Calu3 (cell line): ENCODE results near the gene PAK4. TPM values are rescaled to one million over a fixed set of nuclear protein-coding genes. Genes with fewer than 3 reads are reported as not detected.

Experiments used
- BruUV-seq: library from RNA; stranded (reverse); fragments of 400-500 nt; replicated peaks from 2 replicates; lab custom pipeline; 2021; lab: Mats Ljungman, UMichigan
- CTCF ChIA-PET: fragments of 300-600 bp; sonication (Branson Sonifier 250); formaldehyde crosslinking; loops from one replicate; lab custom pipeline; 2022; ENCODE audit warnings: antibody characterized with exemption; lab: Charles Lee
- DNase-seq: peaks from one replicate; pipeline ENCODE4 v3.0.0; 2022
- H3K27ac Mint-ChIP-seq: one replicate; pipeline ENCODE4 v1.8.0; 2022; ENCODE audit warnings: mixed read lengths; ENCODE audit not compliant: unreplicated experiment
- H3K27me3 Mint-ChIP-seq: one replicate; pipeline ENCODE4 v1.8.0; 2022; ENCODE audit warnings: mixed read lengths; ENCODE audit not compliant: unreplicated experiment
- H3K36me3 Mint-ChIP-seq: one replicate; pipeline ENCODE4 v1.8.0; 2022; ENCODE audit warnings: mild to moderate bottlenecking, moderate library complexity, mixed read lengths; ENCODE audit not compliant: insufficient read depth, unreplicated experiment
- H3K4me1 Mint-ChIP-seq: one replicate; pipeline ENCODE4 v1.8.0; 2022; ENCODE audit warnings: mild to moderate bottlenecking, low read depth, mixed read lengths; ENCODE audit not compliant: unreplicated experiment
- H3K4me3 Mint-ChIP-seq: one replicate; pipeline ENCODE4 v1.8.0; 2022; ENCODE audit warnings: mild to moderate bottlenecking, low read depth, moderate library complexity, mixed read lengths; ENCODE audit not compliant: unreplicated experiment
- H3K9me3 Mint-ChIP-seq: one replicate; pipeline ENCODE4 v1.8.0; 2022; ENCODE audit warnings: low read depth, mixed read lengths; ENCODE audit not compliant: unreplicated experiment
- intact Hi-C: fragments of 100-400 bp; cut with micrococcal nuclease; formaldehyde crosslinking; loops from one replicate; pipeline ENCODE4 v1.10.0; 2022; ENCODE audit not compliant: unreplicated experiment
- total RNA-seq: library from RNA; stranded (reverse); gene quantifications from 2 replicates; pipeline ENCODE4 v1.2.3, GENCODE V29; 2022
- TF ChIP-seq, protein P1 (sequence below): fragments of 200-600 bp; IDR thresholded peaks from one replicate; pipeline ENCODE4 v1.8.0; 2022; ENCODE audit warnings: antibody characterized with exemption; ENCODE audit not compliant: unreplicated experiment

The PAK4 gene
- total RNA-seq, 1 experiment from 2014 or later = 75.7 TPM

DNA sequence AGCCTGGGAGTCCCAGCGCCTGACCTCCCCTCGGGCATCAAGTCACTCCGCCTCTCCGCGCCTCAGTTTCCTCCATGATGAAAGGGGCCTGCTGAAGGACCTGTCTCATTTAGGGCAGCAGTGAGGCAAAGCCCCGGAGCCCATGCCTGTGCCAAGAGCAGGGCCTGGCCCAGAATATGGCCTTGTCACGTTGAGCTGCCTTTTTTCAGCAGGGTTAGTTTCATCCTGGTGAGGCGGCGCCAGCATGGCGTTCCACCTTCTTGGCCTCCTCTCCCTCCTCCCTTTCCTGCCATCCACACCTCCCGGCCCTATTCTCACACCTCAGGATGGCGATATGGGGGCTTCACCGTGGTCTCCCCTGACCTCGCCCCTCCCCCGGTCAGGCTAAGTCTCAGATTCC, 30.2 kb downstream of the PAK4 start:
- TF ChIP-seq, protein P1, sequence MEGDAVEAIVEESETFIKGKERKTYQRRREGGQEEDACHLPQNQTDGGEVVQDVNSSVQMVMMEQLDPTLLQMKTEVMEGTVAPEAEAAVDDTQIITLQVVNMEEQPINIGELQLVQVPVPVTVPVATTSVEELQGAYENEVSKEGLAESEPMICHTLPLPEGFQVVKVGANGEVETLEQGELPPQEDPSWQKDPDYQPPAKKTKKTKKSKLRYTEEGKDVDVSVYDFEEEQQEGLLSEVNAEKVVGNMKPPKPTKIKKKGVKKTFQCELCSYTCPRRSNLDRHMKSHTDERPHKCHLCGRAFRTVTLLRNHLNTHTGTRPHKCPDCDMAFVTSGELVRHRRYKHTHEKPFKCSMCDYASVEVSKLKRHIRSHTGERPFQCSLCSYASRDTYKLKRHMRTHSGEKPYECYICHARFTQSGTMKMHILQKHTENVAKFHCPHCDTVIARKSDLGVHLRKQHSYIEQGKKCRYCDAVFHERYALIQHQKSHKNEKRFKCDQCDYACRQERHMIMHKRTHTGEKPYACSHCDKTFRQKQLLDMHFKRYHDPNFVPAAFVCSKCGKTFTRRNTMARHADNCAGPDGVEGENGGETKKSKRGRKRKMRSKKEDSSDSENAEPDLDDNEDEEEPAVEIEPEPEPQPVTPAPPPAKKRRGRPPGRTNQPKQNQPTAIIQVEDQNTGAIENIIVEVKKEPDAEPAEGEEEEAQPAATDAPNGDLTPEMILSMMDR = no peak
- no peak for DNase-seq
- CTCF ChIA-PET = interaction anchor here (1.0 to 1.4 kb wide), 2 partner anchors 11 to 19 kb away, joined by 3 to 4 read pairs; no protein-coding TSS in a partner anchor
- H3K36me3 Mint-ChIP-seq = peaks cover 31% of the 10 kb centered on the region
- H3K27ac Mint-ChIP-seq = peak overlapping the region; percentile 66
- H3K9me3 Mint-ChIP-seq = no peaks in the 10 kb centered on the region
- no peaks in the 10 kb centered on the region for H3K27me3 Mint-ChIP-seq
- H3K4me3 Mint-ChIP-seq = peak overlapping the region; percentile 61
- no TSS peak for BruUV-seq
- H3K4me1 Mint-ChIP-seq = peaks cover 66% of the 10 kb centered on the region
- intact Hi-C loops = no loop called here

DNA sequence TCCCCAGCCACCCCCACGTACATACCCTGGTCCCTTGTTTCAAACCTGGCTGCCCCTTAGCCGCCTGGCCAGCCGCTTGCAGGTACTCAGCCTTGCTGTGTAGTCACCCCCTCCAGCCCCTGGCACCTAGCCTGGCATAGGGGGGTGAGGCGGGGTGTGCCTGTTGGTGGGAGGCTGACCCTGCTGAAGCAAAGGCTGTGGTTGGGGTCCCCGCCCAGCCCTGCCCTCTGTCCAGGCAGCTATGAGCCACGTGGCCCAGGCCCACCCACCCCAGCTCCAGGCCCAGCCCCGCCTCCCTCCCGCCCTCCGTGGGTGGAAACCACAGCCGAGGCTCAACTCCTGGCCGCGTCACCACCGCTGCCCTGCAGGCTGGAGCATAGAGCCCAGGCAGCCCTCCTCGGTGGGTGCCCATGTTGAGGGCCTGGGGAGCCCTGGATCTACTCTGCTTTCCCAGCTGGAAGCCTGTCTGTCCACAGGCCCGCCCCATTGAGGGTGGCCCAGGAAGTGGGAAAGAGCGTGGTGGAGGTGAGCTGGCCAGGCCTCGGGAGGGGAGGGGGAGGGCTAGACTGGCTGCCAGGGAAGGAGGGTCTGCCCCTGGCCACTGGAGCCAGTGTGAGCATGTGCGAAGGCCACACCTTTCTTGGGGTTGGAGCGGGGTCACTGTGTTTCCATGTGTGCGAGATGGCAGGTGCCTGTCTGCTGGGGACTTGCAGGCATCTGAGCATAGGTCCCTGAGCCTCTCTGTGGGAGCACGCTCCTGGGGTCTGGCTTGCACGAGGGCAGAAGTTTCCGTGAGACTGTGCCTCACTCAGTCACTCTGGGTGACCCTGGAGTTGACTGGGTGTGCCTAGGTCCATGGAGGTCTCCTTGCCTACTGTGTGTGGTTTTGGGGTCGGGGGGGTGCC, 31.0 kb downstream of the PAK4 start:
- no peaks in the 10 kb centered on the region for H3K27me3 Mint-ChIP-seq
- TF ChIP-seq, protein P1 = no peak
- peak overlapping the region; percentile 66 for H3K27ac Mint-ChIP-seq
- H3K4me1 Mint-ChIP-seq = peaks cover 67% of the 10 kb centered on the region
- H3K4me3 Mint-ChIP-seq = peak overlapping the region; percentile 61
- intact Hi-C loops = no loop called here
- peak; percentile 55 for DNase-seq
- CTCF ChIA-PET = interaction anchor here (0.5 to 1.4 kb wide), 5 partner anchors 10 to 891 kb away, joined by 3 to 8 read pairs (median 6); no protein-coding TSS in a partner anchor
- H3K9me3 Mint-ChIP-seq = no peaks in the 10 kb centered on the region
- peaks cover 27% of the 10 kb centered on the region for H3K36me3 Mint-ChIP-seq
- BruUV-seq = no TSS peak

DNA sequence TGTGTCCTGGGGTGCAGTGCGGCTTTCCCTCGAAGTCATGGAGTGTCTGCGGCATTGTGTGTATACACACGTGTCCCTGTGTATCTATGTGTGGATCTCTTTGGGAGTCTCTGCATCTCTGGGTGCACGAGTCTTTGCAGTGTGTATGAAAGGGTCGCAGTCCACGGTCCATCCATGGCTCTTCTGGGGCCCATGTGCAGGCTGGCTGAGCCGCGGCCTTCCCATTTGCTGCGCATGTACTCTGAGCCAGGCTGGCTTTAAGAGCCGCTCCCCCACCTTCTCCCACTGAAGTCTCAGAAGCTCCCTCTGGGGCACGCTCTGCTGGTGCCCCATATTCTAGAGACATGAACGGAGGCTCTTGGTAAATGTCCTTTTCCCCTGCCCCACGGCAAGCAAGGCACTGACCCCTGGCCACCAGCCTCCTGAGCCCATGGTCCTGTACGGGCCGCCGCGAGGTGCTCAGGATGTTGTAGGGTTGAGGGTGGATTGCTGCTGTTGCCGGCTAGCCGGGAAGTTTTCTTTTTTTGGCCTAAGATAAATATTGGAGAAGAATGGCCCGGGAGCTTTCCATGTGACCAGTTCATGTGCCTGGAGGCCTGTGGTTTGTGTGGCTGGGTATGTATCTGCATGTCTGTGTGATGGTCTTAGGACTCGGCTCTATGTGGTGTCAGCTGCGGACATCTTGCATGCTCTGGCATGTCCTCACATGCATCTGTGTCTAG, 31.9 kb downstream of the PAK4 start:
- intact Hi-C loops = no loop called here
- BruUV-seq = no TSS peak
- Mint-ChIP-seq H3K27ac (peak overlapping the region; percentile 66), H3K4me1 (peaks cover 70% of the 10 kb centered on the region), H3K4me3 (peak overlapping the region; percentile 61), H3K36me3 (peaks cover 27% of the 10 kb centered on the region), H3K27me3 (no peaks in the 10 kb centered on the region), H3K9me3 (no peaks in the 10 kb centered on the region)
- no peak for DNase-seq
- CTCF ChIA-PET = interaction anchor here (0.5 kb wide), 1 partner anchor 12 kb away, joined by 8 read pairs; no protein-coding TSS in a partner anchor
- TF ChIP-seq, protein P1 = no peak

DNA sequence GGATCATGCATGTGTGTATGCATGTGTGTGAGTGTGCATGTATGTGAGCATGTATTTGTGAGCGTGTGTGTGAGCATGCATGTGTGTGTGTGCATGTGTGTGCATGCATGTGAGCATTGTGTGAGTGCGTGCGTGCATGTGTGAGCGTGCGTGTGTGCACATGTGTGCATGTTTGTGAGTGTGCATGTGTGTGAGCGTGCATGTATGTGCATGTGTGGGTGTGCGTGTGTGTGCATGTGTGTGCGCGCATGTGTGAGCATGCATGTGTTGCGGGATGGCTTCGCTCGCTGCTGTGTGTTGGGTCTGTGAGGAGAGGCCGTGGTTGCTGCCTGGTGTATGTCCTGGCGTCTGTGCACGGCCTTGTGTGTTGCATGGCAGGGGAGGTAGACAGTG, 32.4 kb downstream of the PAK4 start:
- Mint-ChIP-seq H3K36me3 (peaks cover 27% of the 10 kb centered on the region), H3K27ac (no peak overlapping the region), H3K9me3 (no peaks in the 10 kb centered on the region), H3K4me3 (no peak overlapping the region), H3K27me3 (no peaks in the 10 kb centered on the region), H3K4me1 (peaks cover 75% of the 10 kb centered on the region)
- CTCF ChIA-PET = interaction anchor here (0.6 kb wide), 1 partner anchor 58 kb away, joined by 3 read pairs; no protein-coding TSS in a partner anchor
- DNase-seq = no peak
- no TSS peak for BruUV-seq
- TF ChIP-seq, protein P1 = no peak
- intact Hi-C loops = no loop called here
